ENCODE data around the gene RHEB.

DNA sequence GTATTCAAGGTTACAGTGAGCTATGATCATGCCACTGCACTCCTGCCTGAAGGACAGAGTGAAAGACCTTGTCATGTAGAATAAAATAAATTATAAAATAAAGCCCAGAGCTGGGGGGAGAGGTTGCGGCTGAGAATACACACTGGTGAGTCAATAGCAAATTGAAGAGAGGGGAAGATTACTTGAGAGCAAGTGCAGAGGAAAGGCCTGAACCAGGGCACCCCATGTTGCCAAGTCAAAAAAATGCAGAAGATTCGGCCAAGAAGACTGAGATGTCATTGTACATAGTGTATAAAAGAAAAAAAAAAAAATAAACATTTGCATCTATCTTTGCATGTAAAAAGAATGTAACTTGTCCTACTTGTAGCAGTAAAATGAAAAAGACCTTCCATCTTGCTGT is 32.5 kb downstream of the RHEB start:
- no peak for TF ChIP-seq POLR2A (IDR thresholded peaks at IDR 0.05)
- TF ChIP-seq, protein P1, sequence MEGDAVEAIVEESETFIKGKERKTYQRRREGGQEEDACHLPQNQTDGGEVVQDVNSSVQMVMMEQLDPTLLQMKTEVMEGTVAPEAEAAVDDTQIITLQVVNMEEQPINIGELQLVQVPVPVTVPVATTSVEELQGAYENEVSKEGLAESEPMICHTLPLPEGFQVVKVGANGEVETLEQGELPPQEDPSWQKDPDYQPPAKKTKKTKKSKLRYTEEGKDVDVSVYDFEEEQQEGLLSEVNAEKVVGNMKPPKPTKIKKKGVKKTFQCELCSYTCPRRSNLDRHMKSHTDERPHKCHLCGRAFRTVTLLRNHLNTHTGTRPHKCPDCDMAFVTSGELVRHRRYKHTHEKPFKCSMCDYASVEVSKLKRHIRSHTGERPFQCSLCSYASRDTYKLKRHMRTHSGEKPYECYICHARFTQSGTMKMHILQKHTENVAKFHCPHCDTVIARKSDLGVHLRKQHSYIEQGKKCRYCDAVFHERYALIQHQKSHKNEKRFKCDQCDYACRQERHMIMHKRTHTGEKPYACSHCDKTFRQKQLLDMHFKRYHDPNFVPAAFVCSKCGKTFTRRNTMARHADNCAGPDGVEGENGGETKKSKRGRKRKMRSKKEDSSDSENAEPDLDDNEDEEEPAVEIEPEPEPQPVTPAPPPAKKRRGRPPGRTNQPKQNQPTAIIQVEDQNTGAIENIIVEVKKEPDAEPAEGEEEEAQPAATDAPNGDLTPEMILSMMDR (IDR thresholded peaks at IDR 0.05): no peak

Data from stomach (tissue), 4 donors.